ENCODE results near the gene SEZ6.

DNA sequence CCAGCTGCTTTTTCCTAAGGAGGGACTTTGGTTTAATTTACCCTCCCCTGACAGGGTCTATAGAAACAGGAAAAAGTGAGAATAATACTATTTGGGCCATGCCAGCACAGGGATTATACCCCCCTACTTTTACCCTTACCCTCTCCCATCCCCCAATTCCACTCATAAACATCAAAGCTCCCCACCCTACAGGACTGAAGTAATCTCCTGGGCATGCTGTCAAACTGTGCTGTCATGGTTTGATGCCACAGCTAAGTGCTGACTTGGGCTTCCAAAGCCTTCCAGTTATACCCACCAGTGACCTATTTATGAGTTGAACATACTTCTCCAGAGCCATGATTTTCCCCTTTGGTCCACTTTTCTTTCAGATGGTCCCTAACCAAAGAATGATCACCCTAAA is 67.3 kb downstream of the SEZ6 start:
- TF ChIP-seq, protein P1, sequence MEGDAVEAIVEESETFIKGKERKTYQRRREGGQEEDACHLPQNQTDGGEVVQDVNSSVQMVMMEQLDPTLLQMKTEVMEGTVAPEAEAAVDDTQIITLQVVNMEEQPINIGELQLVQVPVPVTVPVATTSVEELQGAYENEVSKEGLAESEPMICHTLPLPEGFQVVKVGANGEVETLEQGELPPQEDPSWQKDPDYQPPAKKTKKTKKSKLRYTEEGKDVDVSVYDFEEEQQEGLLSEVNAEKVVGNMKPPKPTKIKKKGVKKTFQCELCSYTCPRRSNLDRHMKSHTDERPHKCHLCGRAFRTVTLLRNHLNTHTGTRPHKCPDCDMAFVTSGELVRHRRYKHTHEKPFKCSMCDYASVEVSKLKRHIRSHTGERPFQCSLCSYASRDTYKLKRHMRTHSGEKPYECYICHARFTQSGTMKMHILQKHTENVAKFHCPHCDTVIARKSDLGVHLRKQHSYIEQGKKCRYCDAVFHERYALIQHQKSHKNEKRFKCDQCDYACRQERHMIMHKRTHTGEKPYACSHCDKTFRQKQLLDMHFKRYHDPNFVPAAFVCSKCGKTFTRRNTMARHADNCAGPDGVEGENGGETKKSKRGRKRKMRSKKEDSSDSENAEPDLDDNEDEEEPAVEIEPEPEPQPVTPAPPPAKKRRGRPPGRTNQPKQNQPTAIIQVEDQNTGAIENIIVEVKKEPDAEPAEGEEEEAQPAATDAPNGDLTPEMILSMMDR (conservative IDR thresholded peaks at IDR 0.05 in 1 of 2, IDR thresholded peaks at IDR 0.05 in 1 of 2; ENCODE audit: low read depth in 1 of 2, low read length in 2 of 2): no peak
- TF ChIP-seq EZH2 (IDR thresholded peaks at IDR 0.05; ENCODE audit: low read length, missing control alignments): no peak
